CD4-positive, CD25-positive, alpha-beta regulatory T cell (primary cell): Measurements from ENCODE around the gene RGMA. TPM values are rescaled to one million over a fixed set of nuclear protein-coding genes. Genes with fewer than 3 reads are reported as not detected.

ENCODE experiments used
- ATAC-seq, 2 donors: fragments of 150-1000 bp; cut with Tn5 transposase; one replicate each; pipeline ENCODE4 v1.10.0; 2021; ENCODE audit warnings: low read depth in 2 of 2, moderate number of reproducible peaks in 2 of 2, moderate library complexity in 1 of 2
- DNase-seq, 3 donors: peaks; one replicate each; pipeline versions ENCODE4 v3.0.0 to v3.0.0-alpha.2; 2012 to 2022; ENCODE audit warnings: mixed read lengths in 1 of 3
- H3K27ac ChIP-seq: one replicate; pipeline ENCODE4 v1.7.0; 2013; ENCODE audit warnings: mild to moderate bottlenecking, low read length; ENCODE audit not compliant: insufficient read depth, poor library complexity, severe bottlenecking
- H3K27me3 ChIP-seq: one replicate; pipeline ENCODE4 v1.7.0; 2013; ENCODE audit warnings: low read length; ENCODE audit not compliant: control insufficient read depth, insufficient read depth
- H3K36me3 ChIP-seq: one replicate; pipeline ENCODE4 v1.7.0; 2013; ENCODE audit warnings: mild to moderate bottlenecking, low read length, moderate library complexity; ENCODE audit not compliant: control insufficient read depth, insufficient read depth
- H3K4me1 ChIP-seq: 2 replicates; pipeline ENCODE4 v1.7.0; 2013; ENCODE audit warnings: mild to moderate bottlenecking, low read length; ENCODE audit not compliant: insufficient read depth, control insufficient read depth, poor library complexity, severe bottlenecking
- H3K4me3 ChIP-seq: one replicate; pipeline ENCODE4 v1.7.0; 2013; ENCODE audit warnings: low read depth, mild to moderate bottlenecking, low read length, moderate library complexity
- H3K9me3 ChIP-seq, 2 experiments: 1 replicate in 1 of 2; 2 replicates in 1 of 2; pipeline ENCODE4 v1.7.0; 2013; ENCODE audit warnings: low read length in 2 of 2, mild to moderate bottlenecking in 1 of 2, moderate library complexity in 1 of 2; ENCODE audit not compliant: control insufficient read depth in 2 of 2
- H3K27ac Mint-ChIP-seq, 3 donors: one replicate each; pipeline ENCODE4 v1.8.0; 2020 to 2022; ENCODE audit warnings: mild to moderate bottlenecking in 3 of 3, mixed read lengths in 3 of 3, moderate library complexity in 2 of 3
- H3K27me3 Mint-ChIP-seq: one replicate; pipeline ENCODE4 v1.8.0; 2022; ENCODE audit warnings: mild to moderate bottlenecking, mixed read lengths
- H3K36me3 Mint-ChIP-seq: one replicate; pipeline ENCODE4 v1.8.0; 2020; ENCODE audit warnings: mixed read lengths
- H3K4me1 Mint-ChIP-seq, 4 donors: one replicate each; pipeline ENCODE4 v1.8.0; 2020 to 2022; ENCODE audit warnings: mixed read lengths in 4 of 4, mild to moderate bottlenecking in 1 of 4
- H3K4me3 Mint-ChIP-seq, 4 donors: one replicate each; pipeline ENCODE4 v1.8.0; 2020 to 2022; ENCODE audit warnings: mild to moderate bottlenecking in 4 of 4, mixed read lengths in 4 of 4, moderate library complexity in 3 of 4
- H3K9me3 Mint-ChIP-seq, 7 donors: one replicate each; pipeline ENCODE4 v1.8.0; 2020 to 2022; ENCODE audit warnings: mixed read lengths in 7 of 7, mild to moderate bottlenecking in 3 of 7, moderate library complexity in 2 of 7
- polyA plus RNA-seq, 4 donors: library from polyadenylated mRNA; unstranded; fragments of 300-500 nt; fragmentation: Illumina TruSeq; gene quantifications; one replicate each; pipeline ENCODE4 v1.2.3, GENCODE V29; 2021
- total RNA-seq: library from RNA; stranded (reverse); gene quantifications from one replicate; pipeline ENCODE4 v1.2.3, GENCODE V29; 2022

RGMA gene
- total and polyA plus RNA-seq, 5 donors from 2014 or later, result 0.49 TPM; not detected in 4

GRCh38 chr15:93046120-93046519, 42.9 kb downstream of the RGMA start:
- no peak for DNase-seq
- no peak overlapping the region for H3K4me3 Mint-ChIP-seq

GRCh38 chr15:93045191-93045785, 43.7 kb downstream of the RGMA start:
- H3K27ac ChIP-seq, result no peak overlapping the region
- Mint-ChIP-seq H3K36me3 (no peaks in the 10 kb centered on the region), H3K27ac (peak overlapping the region in 1 of 3 donors; percentile 5), H3K4me3 (no peak overlapping the region), H3K27me3 (peaks cover 20% of the 10 kb centered on the region), H3K9me3 (peaks cover 0 to 7% (median 0%) of the 10 kb centered on the region in 7 donors), H3K4me1 (peaks cover 0 to 10% (median 2%) of the 10 kb centered on the region in 4 donors)
- H3K4me1 ChIP-seq, result peaks cover 8% of the 10 kb centered on the region
- no peaks in the 10 kb centered on the region for H3K36me3 ChIP-seq
- H3K4me3 ChIP-seq, result no peak overlapping the region
- DNase-seq (no peak), ATAC-seq (no peak)
- no peaks in the 10 kb centered on the region for H3K9me3 ChIP-seq
- no peaks in the 10 kb centered on the region for H3K27me3 ChIP-seq

More at GRCh38 chr15:93046120-93046519, 42.9 kb downstream of the RGMA start:
- no peak overlapping the region for H3K27ac ChIP-seq
- no peak overlapping the region for H3K27ac Mint-ChIP-seq
- H3K36me3 ChIP-seq, result no peaks in the 10 kb centered on the region
- H3K4me1 ChIP-seq, result peaks cover 8% of the 10 kb centered on the region
- peaks cover 0 to 7% (median 0%) of the 10 kb centered on the region in 7 donors for H3K9me3 Mint-ChIP-seq
- no peaks in the 10 kb centered on the region for H3K27me3 ChIP-seq
- H3K27me3 Mint-ChIP-seq, result peaks cover 20% of the 10 kb centered on the region
- H3K4me3 ChIP-seq, result no peak overlapping the region
- no peaks in the 10 kb centered on the region for H3K36me3 Mint-ChIP-seq
- peaks cover 0 to 10% (median 2%) of the 10 kb centered on the region in 4 donors for H3K4me1 Mint-ChIP-seq
- no peaks in the 10 kb centered on the region for H3K9me3 ChIP-seq
- ATAC-seq, result no peak

GRCh38 chr15:93044301-93045190, 44.5 kb downstream of the RGMA start:
- Mint-ChIP-seq H3K27ac (no peak overlapping the region), H3K36me3 (no peaks in the 10 kb centered on the region), H3K9me3 (peaks cover 0 to 7% (median 0%) of the 10 kb centered on the region in 7 donors), H3K27me3 (peaks cover 20% of the 10 kb centered on the region), H3K4me1 (peaks cover 0 to 10% (median 2%) of the 10 kb centered on the region in 4 donors), H3K4me3 (no peak overlapping the region)
- no peak overlapping the region for H3K4me3 ChIP-seq
- H3K4me1 ChIP-seq, result peaks cover 8% of the 10 kb centered on the region
- H3K27ac ChIP-seq, result no peak overlapping the region
- no peak for ATAC-seq
- no peaks in the 10 kb centered on the region for H3K36me3 ChIP-seq
- no peaks in the 10 kb centered on the region for H3K27me3 ChIP-seq
- no peak for DNase-seq
- no peaks in the 10 kb centered on the region for H3K9me3 ChIP-seq

- ATAC-seq, result no peak
- peaks cover 0 to 10% (median 2%) of the 10 kb centered on the region in 4 donors for H3K4me1 Mint-ChIP-seq
- H3K4me3 Mint-ChIP-seq, result no peak overlapping the region
- peaks cover 13% of the 10 kb centered on the region for H3K27me3 Mint-ChIP-seq
- H3K4me1 ChIP-seq, result peaks cover 8% of the 10 kb centered on the region
- H3K27me3 ChIP-seq, result no peaks in the 10 kb centered on the region
- H3K27ac Mint-ChIP-seq, result no peak overlapping the region
- H3K36me3 ChIP-seq, result no peaks in the 10 kb centered on the region
- H3K9me3 Mint-ChIP-seq, result peaks cover 0 to 7% (median 0%) of the 10 kb centered on the region in 7 donors
- H3K4me3 ChIP-seq, result no peak overlapping the region
- no peaks in the 10 kb centered on the region for H3K36me3 Mint-ChIP-seq
- no peak overlapping the region for H3K27ac ChIP-seq
- H3K9me3 ChIP-seq, result no peaks in the 10 kb centered on the region
- DNase-seq, result no peak
Observed at GRCh38 chr15:93043621-93044300, 45.2 kb downstream of the RGMA start.

GRCh38 chr15:93042691-93043378, 46.2 kb downstream of the RGMA start:
- H3K9me3 ChIP-seq, result no peaks in the 10 kb centered on the region
- H3K36me3 ChIP-seq, result no peaks in the 10 kb centered on the region
- no peak overlapping the region for H3K4me3 Mint-ChIP-seq
- H3K36me3 Mint-ChIP-seq, result no peaks in the 10 kb centered on the region
- H3K4me1 Mint-ChIP-seq, result peaks cover 0 to 5% (median 1%) of the 10 kb centered on the region in 4 donors
- DNase-seq (no peak), ATAC-seq (no peak)
- no peak overlapping the region for H3K4me3 ChIP-seq
- peak overlapping the region in 1 of 3 donors; percentile 72 for H3K27ac Mint-ChIP-seq
- H3K27me3 ChIP-seq, result no peaks in the 10 kb centered on the region
- H3K27me3 Mint-ChIP-seq, result peaks cover 8% of the 10 kb centered on the region
- peaks cover 4% of the 10 kb centered on the region for H3K4me1 ChIP-seq
- H3K27ac ChIP-seq, result no peak overlapping the region
- peaks cover 0 to 7% (median 0%) of the 10 kb centered on the region in 7 donors for H3K9me3 Mint-ChIP-seq

GRCh38 chr15:93042211-93042610, 46.8 kb downstream of the RGMA start:
- peak overlapping the region in 1 of 3 donors; percentile 9 for H3K27ac Mint-ChIP-seq
- no peaks in the 10 kb centered on the region for H3K9me3 ChIP-seq
- no peaks in the 10 kb centered on the region for H3K36me3 Mint-ChIP-seq
- no peak overlapping the region for H3K4me3 Mint-ChIP-seq
- no peak overlapping the region for H3K4me3 ChIP-seq
- H3K4me1 Mint-ChIP-seq, result peaks cover 0 to 5% (median 0%) of the 10 kb centered on the region in 4 donors
- no peak overlapping the region for H3K27ac ChIP-seq
- ATAC-seq (no peak), DNase-seq (no peak)
- no peaks in the 10 kb centered on the region for H3K27me3 ChIP-seq
- H3K9me3 Mint-ChIP-seq, result peaks cover 0 to 7% (median 0%) of the 10 kb centered on the region in 7 donors
- peaks cover 8% of the 10 kb centered on the region for H3K27me3 Mint-ChIP-seq
- no peaks in the 10 kb centered on the region for H3K4me1 ChIP-seq
- H3K36me3 ChIP-seq, result no peaks in the 10 kb centered on the region

GRCh38 chr15:93041159-93041547, 47.9 kb downstream of the RGMA start:
- H3K36me3 Mint-ChIP-seq, result no peaks in the 10 kb centered on the region
- H3K27ac ChIP-seq, result no peak overlapping the region
- ATAC-seq (no peak), DNase-seq (no peak)
- no peak overlapping the region for H3K4me3 ChIP-seq
- no peaks in the 10 kb centered on the region for H3K4me1 ChIP-seq
- H3K9me3 Mint-ChIP-seq, result peaks cover 0 to 4% (median 0%) of the 10 kb centered on the region in 7 donors
- H3K27me3 ChIP-seq, result no peaks in the 10 kb centered on the region
- no peak overlapping the region for H3K4me3 Mint-ChIP-seq
- no peak overlapping the region for H3K27ac Mint-ChIP-seq
- peaks cover 0 to 1% (median under 1%) of the 10 kb centered on the region in 4 donors for H3K4me1 Mint-ChIP-seq
- H3K27me3 Mint-ChIP-seq, result peaks cover 6% of the 10 kb centered on the region
- H3K36me3 ChIP-seq, result no peaks in the 10 kb centered on the region
- no peaks in the 10 kb centered on the region for H3K9me3 ChIP-seq
